ENCODE results near the gene HSD3B7.

HSD3B7 gene

DNA sequence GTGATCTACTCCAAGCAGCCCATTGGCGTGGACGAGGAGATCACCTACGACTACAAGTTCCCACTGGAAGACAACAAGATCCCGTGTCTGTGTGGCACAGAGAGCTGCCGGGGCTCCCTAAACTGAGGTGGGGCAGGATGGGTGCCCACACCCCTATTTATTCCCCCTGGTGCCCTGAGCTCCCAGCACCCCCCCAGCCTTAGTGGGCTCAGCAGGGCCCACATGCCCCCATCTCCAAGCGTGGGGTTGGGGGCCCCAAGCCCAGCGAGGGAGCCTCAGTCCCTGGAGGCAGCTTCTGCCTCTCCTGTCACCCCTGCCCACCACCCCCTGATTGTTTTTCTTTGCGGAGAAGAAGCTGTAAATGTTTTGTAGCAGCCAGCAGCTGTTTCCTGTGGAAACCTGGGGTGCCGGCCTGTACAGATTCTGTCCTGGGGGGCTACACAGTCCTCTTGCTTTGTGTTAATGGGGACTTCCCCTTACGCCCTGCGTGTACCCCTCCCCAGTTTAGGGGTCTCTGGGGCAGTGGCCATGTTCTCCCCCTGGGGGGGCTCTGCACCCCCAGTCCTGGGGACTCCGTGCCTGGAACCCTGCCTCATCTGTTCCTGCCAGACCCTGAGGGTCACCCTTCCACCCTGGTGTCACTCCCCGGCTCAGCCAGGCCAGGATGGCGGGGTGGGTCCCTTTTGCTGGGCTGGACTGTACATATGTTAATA lies 953 bp upstream of the HSD3B7 start:
- no peak for DNase-seq

DNA sequence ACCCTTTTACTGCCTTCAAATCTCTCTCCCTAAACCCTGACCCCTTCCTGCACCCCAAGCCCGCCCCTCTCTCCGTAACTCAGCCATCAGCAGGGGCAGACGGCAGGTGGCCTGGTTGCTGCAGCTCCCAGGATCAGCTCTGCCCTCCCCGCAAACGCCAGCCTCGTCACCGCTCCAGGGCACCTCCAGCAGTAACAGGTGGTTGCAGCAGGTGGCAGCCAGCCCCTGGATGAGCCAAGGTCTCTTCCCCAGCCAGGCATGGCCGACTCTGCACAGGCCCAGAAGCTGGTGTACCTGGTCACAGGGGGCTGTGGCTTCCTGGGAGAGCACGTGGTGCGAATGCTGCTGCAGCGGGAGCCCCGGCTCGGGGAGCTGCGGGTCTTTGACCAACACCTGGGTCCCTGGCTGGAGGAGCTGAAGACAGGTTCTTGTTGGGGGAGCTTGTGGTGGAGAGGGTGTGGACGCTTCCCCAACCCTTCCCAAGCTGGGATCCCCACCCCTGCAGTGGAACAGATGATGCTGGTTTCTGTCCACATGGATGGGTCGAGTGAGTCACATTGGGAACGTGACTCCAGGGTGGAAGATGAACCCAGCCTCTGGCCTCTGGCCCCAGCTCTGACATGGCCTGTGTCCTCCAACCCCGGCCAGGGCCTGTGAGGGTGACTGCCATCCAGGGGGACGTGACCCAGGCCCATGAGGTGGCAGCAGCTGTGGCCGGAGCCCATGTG lies 558 bp downstream of the HSD3B7 start:
- no peak for DNase-seq

GRCh38 chr16:30986129-30986991 lies 1.4 kb downstream of the HSD3B7 start:
- no peak for DNase-seq

DNA sequence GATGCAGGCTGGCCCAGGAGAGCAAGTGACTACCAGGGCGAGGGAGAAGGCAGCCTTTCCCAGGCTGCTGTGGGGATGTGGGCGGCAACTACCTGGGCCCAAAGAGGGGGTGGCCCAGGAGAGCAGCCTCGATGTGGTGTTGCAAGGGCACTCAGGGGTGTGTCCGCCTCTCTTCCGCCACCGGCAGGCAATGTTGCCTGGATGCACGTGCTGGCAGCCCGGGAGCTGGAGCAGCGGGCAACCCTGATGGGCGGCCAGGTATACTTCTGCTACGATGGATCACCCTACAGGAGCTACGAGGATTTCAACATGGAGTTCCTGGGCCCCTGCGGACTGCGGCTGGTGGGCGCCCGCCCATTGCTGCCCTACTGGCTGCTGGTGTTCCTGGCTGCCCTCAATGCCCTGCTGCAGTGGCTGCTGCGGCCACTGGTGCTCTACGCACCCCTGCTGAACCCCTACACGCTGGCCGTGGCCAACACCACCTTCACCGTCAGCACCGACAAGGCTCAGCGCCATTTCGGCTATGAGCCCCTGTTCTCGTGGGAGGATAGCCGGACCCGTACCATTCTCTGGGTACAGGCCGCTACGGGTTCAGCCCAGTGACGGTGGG lies 2.7 kb downstream of the HSD3B7 start:
- no peak for DNase-seq

DNA sequence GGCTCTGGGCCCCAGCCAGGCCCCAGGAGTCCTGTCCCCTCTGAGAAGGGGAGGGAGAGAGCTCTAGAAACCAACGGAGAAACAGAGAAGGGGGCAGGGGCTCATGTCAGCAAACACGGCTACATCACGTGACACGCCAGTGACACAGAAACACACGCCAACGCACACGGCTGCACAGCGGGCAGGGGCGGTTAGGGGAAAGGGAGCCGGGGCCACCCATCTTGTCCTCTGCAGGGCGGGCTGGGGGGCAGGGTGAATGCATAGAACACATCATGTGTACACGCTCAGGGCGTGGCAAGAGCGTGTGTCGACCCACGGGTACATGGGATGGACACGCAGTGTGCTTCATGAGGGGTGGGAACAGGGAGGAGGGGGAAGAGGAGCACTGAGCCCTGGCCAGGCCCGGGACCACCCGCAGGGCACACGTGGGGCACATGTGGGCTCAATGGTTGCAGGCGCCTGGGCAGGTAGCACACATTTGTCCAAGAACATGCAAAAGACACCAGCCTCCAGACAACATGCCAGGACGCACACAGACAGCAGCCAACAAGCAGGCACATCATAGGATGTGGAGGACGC lies 4.6 kb downstream of the HSD3B7 start:
- DNase-seq = no peak

DNA sequence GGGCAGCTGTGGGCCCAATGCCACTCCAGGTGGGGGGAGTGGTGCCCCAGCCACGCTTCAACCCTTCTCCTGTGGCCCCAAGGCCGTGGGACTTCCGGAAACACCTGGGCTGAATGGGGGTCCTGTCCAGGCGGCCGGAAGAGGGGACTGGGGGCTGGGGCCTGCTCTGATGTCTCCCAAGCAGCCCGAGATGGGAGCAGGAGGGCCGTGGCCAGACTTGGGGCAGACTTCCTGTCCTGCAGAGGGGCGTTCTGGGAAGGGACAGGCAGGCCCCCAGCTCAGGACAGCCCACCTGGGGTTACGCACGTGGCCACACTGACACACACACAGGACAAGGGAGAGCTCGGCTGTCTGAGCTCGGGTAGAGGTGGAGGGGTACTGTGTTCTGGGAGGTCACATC lies 5.1 kb downstream of the HSD3B7 start:
- no peak for DNase-seq

GRCh38 chr16:30991052-30991451 lies 6.0 kb downstream of the HSD3B7 start:
- no peak for DNase-seq

DNA sequence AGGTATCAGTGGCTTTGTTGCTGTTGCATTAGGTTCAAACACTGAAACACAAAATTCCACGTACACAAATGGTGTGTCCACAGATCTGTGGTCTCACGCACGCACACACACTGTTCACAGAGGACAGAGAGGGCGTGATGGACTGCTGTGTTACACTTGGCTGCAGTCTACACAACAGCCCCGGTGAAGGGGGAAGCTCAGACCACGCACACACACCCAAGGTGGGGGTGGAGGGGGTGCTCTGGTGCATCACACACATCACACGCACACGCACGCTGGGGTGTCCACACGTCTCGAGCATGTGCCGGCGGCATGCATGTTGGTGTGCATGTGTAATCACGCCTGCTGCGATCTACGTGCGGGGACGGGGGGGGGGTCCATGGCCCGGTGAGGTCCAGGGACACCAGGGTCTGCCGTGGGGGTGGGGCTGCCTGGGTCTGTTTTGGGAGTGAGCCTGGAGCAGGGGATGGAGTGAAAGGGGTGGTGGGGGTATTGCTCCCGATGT lies 7.3 kb downstream of the HSD3B7 start:
- no peak for DNase-seq

GRCh38 chr16:30992931-30993816 lies 8.2 kb downstream of the HSD3B7 start:
- DNase-seq = no peak

GRCh38 chr16:30995927-30996323 lies 10.9 kb downstream of the HSD3B7 start:
- DNase-seq = no peak

GRCh38 chr16:30996324-30996984 lies 11.4 kb downstream of the HSD3B7 start:
- no peak for DNase-seq

DNA sequence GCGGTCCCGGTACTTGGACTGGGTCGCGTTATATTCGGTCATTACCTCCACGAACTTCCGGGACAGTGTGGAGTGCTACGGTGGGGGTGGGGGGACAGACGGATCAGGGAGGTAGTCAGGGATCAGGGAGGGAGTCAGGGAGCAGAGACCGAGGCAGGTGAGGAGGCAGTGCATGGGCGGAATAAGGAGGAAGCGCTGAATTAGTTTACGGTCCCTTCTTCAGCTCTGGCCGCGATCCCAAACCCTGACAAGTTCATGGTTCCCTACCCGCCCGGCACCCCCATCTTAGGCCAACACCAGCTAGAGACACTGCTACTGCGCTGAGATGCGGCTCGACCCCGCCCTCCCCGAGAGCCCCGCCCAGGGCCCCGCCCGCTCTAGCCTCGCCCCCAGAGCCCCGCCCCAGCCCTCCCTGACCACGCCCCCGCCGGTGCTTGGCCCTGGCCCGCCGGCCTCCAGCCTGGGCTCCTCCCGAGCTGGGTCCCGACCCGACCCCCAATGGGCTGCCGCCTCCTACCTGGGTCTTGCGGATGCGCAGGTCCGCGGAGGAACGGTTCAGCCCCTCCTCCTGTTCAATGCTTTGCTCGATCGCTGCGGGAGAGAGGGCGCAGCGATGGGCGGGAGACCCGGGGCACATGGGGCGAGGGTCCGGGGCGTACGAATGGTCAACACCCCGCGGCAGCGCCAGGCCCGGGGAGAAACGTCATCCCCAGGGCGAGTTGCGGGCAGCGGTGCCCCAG lies 12.1 kb downstream of the HSD3B7 start:
- DNase-seq = peak; percentile 79

- DNase-seq = no peak
These were observed 13.0 kb downstream of the HSD3B7 start for GRCh38 chr16:30997725-30998711.

- DNase-seq = no peak
These were observed 14.1 kb downstream of the HSD3B7 start for GRCh38 chr16:30998852-30999761.

- no peak for DNase-seq
These were observed 15.8 kb downstream of the HSD3B7 start for GRCh38 chr16:31000671-31001382.

DNA sequence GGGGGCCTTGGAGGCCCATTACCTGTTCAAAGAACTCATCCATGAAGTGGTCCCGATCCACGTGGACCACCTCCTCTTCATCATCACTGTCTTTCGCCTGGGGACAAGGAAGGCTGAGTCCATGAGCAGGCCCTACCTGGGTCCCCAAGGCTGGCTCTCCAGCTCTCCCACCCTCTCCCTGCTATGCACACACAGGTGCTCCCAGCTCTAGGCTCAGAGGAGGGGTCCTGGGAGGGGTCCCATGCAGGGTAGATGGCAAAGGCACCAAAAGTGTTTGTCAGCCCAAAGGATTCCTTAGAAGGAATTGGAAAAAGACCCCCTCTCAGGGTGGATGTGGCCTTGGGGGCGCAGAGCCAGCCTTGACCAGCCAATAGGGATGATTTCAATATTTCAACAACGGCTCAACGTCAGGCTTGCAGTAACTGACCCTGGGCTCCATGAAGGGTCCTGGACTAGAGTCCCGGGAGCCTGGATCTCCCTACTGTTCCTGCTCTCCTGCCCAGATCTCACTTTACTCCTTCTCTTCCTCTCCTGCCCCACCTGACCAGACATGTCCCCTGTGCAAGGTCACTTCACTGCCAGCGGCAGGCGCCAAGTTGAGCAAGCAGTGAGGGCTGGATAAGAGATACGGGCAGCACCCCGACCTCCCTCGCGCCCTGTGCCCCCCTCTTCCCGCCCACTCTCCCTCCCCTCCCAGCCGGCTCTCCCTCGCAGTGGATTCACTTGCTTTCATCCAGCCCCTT lies 16.7 kb downstream of the HSD3B7 start:
- DNase-seq = no peak

All from activated naive CD4-positive, alpha-beta T cell treated with anti-CD3 and anti-CD28 coated beads, Interleukin-2, amount 50 U/mL, for 16 hours (primary cell).